K562 (cell line): Measurements from ENCODE around the gene GTPBP2. TPM values are rescaled to one million over a fixed set of nuclear protein-coding genes. Genes with fewer than 3 reads are reported as not detected.

ENCODE experiments used
- CC2D1A ChIP-seq: fragments of 450-650 bp; IDR thresholded peaks from 2 replicates; pipeline ENCODE4 v1.6.1; 2017; ENCODE audit warnings: mild to moderate bottlenecking
- CCAR2 ChIP-seq: fragments of 200-400 bp; formaldehyde crosslinking; IDR thresholded peaks from 2 replicates; pipeline ENCODE4 v1.6.1; 2017; ENCODE audit warnings: mild to moderate bottlenecking, low read depth, low read length
- HSF4 ChIP-seq: fragments of 250-450 bp; sonication (Bioruptor Pico); IDR thresholded peaks from 2 replicates; pipeline ENCODE4 v2.1.2; 2022; ENCODE audit warnings: mild to moderate bottlenecking, moderate library complexity, borderline replicate concordance
- KDM1A ChIP-seq, 2 experiments: fragments of 450-650 bp; IDR thresholded peaks; 2 replicates each; pipeline ENCODE4 v1.6.1; 2016; ENCODE audit warnings: mild to moderate bottlenecking in 2 of 2
- MTA3 ChIP-seq: fragments of 450-650 bp; formaldehyde crosslinking; IDR thresholded peaks from 2 replicates; pipeline ENCODE4 v1.6.1; 2017; ENCODE audit warnings: mild to moderate bottlenecking, borderline replicate concordance
- PHB2 ChIP-seq: fragments of 450-650 bp; IDR thresholded peaks from 2 replicates; pipeline ENCODE4 v1.6.1; 2017; ENCODE audit warnings: low read depth
- SIN3B ChIP-seq: fragments of 450-650 bp; IDR thresholded peaks from 2 replicates; pipeline ENCODE4 v1.6.1; 2017; ENCODE audit warnings: low read depth, mild to moderate bottlenecking, moderate library complexity
- TCF3 ChIP-seq: sonication (generic); formaldehyde crosslinking; IDR thresholded peaks from 2 replicates; pipeline ENCODE4 v1.4.0; 2020; ENCODE audit warnings: mild to moderate bottlenecking, missing genetic modification reagents
- ZFP36 ChIP-seq: fragments of 150-350 bp; IDR thresholded peaks from 2 replicates; pipeline ENCODE4 v1.6.1; 2018; ENCODE audit warnings: low read length, low read depth; ENCODE audit not compliant: partially characterized antibody
- ZNF121 ChIP-seq: sonication (generic); formaldehyde crosslinking; conservative IDR thresholded peaks from 2 replicates; pipeline ENCODE4 v1.8.0; 2022; ENCODE audit warnings: missing genetic modification reagents
- ZNF76 ChIP-seq: fragments of 250-450 bp; sonication (Bioruptor Pico); IDR thresholded peaks from 2 replicates; pipeline ENCODE4 v1.4.0; 2020; ENCODE audit warnings: mild to moderate bottlenecking, moderate library complexity, borderline replicate concordance
- polyA plus RNA-seq, 8 experiments: library from polyadenylated mRNA; depleted of rRNA in 4 of 8; stranded (reverse) in 5 of 8; unstranded in 3 of 8; fragments of >200 nt; fragmentation: Nextera tagmentation in 2 of 8; fragmentation: Illumina TruSeq in 1 of 8; extraction: Ambion mirVana in 2 of 8; extraction: Trizol in 1 of 8; gene quantifications; 2 replicates each; pipeline versions ENCODE4 v1.2.1 to v1.2.3, GENCODE V29; 2011 to 2014; ENCODE audit warnings: inconsistent platforms in 1 of 8, missing spikeins in 1 of 8
- total RNA-seq, 7 experiments: library from RNA; depleted of rRNA in 6 of 7; stranded (reverse); fragments of >200 nt in 6 of 7; fragmentation: Illumina TruSeq in 2 of 7; extraction: Trizol in 2 of 7; gene quantifications; 2 replicates each; pipeline versions ENCODE4 v1.2.1 to v1.2.3, GENCODE V29; 2011 to 2021; ENCODE audit warnings: low replicate concordance in 1 of 7
- TF ChIP-seq, protein P1 (sequence below), 3 experiments: IDR thresholded peaks in 2 of 3; conservative IDR thresholded peaks in 1 of 3; 2 replicates each; pipeline ENCODE4 v1.5.1; 2011 to 2012; ENCODE audit warnings: low read length in 3 of 3, mild to moderate bottlenecking in 3 of 3, control low read depth in 2 of 3, improper control_type of control experiment in 1 of 3, inconsistent platforms in 1 of 3, low read depth in 1 of 3, mixed read lengths in 1 of 3, moderate library complexity in 1 of 3; ENCODE audit not compliant: insufficient read depth in 2 of 3
- TF ChIP-seq, protein P2 (sequence below): sonication (generic); formaldehyde crosslinking; IDR thresholded peaks from 2 replicates; pipeline ENCODE4 v1.8.1; 2023; ENCODE audit warnings: mild to moderate bottlenecking, missing genetic modification reagents
- TF ChIP-seq, protein P3 (sequence below): fragments of 250-450 bp; sonication (Bioruptor Pico); IDR thresholded peaks from 2 replicates; pipeline ENCODE4 v1.4.0; 2020; ENCODE audit warnings: borderline replicate concordance
- TF ChIP-seq, protein P4 (sequence below): fragments of 450-650 bp; IDR thresholded peaks from 2 replicates; pipeline ENCODE4 v1.6.1; 2018; ENCODE audit warnings: mild to moderate bottlenecking, low read depth; ENCODE audit not compliant: partially characterized antibody
- TF ChIP-seq, protein P5 (sequence below), 2 experiments: fragments of 450-650 bp in 1 of 2; IDR thresholded peaks; 2 replicates each; pipeline ENCODE4 v1.6.1; 2011 to 2017; ENCODE audit warnings: low read depth in 2 of 2, antibody characterized with exemption in 1 of 2, borderline replicate concordance in 1 of 2, low read length in 1 of 2, mild to moderate bottlenecking in 1 of 2, mixed read lengths in 1 of 2; ENCODE audit not compliant: control insufficient read depth in 1 of 2

The GTPBP2 gene
- total and polyA plus RNA-seq, 9 of the 15 experiments (the other 6 are each of a cell fraction or from before 2014, with no cell fraction given), result 48.4 to 196 (median 111) TPM

DNA sequence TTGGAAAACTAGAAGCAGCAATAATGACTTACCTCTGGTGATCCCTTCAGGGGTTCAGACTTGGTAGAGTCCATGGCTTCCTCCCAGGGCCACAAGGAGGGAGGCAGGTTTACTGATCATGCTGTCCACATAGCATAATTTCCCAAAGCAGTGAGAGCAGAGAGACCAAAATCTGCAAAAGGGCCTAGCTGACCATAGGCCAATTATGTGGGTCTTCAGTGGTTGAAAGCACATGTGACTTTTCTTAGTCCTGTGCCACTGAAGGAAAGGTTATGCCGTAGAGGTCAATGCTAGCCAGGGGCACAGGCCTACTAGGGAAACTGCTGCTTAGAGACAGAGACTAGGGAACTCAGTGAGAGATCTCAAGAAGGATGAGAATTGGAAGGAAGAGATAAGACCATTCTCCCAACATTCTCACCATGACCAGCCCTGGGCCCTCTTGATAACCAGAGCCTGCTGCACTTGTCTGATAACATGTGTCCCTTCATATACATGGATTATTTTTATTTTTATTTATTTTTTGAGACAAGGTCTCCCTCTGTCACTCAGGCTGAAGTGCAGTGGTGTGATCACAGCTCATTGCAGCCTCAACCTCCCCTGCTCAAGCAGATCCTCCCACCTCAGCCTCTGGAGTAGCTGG is 2.0 kb upstream of the GTPBP2 start (continued):
- TF ChIP-seq, protein P1, sequence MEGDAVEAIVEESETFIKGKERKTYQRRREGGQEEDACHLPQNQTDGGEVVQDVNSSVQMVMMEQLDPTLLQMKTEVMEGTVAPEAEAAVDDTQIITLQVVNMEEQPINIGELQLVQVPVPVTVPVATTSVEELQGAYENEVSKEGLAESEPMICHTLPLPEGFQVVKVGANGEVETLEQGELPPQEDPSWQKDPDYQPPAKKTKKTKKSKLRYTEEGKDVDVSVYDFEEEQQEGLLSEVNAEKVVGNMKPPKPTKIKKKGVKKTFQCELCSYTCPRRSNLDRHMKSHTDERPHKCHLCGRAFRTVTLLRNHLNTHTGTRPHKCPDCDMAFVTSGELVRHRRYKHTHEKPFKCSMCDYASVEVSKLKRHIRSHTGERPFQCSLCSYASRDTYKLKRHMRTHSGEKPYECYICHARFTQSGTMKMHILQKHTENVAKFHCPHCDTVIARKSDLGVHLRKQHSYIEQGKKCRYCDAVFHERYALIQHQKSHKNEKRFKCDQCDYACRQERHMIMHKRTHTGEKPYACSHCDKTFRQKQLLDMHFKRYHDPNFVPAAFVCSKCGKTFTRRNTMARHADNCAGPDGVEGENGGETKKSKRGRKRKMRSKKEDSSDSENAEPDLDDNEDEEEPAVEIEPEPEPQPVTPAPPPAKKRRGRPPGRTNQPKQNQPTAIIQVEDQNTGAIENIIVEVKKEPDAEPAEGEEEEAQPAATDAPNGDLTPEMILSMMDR (IDR thresholded peaks at IDR 0.05 in 2 of 3, conservative IDR thresholded peaks at IDR 0.05 in 1 of 3; ENCODE audit: insufficient read depth in 2 of 3, low read depth in 1 of 3, low read length in 3 of 3), result no peak
- TF ChIP-seq, protein P2, sequence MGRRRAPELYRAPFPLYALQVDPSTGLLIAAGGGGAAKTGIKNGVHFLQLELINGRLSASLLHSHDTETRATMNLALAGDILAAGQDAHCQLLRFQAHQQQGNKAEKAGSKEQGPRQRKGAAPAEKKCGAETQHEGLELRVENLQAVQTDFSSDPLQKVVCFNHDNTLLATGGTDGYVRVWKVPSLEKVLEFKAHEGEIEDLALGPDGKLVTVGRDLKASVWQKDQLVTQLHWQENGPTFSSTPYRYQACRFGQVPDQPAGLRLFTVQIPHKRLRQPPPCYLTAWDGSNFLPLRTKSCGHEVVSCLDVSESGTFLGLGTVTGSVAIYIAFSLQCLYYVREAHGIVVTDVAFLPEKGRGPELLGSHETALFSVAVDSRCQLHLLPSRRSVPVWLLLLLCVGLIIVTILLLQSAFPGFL, result peak; percentile 98; the same call in 1 of the 2 replicates
- TF ChIP-seq, protein P3, sequence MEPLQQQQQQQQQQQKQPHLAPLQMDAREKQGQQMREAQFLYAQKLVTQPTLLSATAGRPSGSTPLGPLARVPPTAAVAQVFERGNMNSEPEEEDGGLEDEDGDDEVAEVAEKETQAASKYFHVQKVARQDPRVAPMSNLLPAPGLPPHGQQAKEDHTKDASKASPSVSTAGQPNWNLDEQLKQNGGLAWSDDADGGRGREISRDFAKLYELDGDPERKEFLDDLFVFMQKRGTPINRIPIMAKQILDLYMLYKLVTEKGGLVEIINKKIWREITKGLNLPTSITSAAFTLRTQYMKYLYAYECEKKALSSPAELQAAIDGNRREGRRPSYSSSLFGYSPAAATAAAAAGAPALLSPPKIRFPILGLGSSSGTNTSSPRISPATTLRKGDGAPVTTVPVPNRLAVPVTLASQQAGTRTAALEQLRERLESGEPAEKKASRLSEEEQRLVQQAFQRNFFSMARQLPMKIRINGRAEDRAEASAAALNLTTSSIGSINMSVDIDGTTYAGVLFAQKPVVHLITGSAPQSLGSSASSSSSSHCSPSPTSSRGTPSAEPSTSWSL (CRISPR knock-in tag), result 0 out of 2 replicates have a peak, but pooled peaks have one; percentile 80
- TF ChIP-seq PHB2, result peak; percentile 97
- peak; percentile 96 for TF ChIP-seq MTA3
- TF ChIP-seq ZNF121 (CRISPR knock-in tag), result no peak
- no peak for TF ChIP-seq CCAR2
- peak; percentile 99 for TF ChIP-seq TCF3 (CRISPR knock-in tag)
- TF ChIP-seq HSF4, result peak; percentile 87; the same call in 1 of the 2 replicates
- no peak for TF ChIP-seq KDM1A (IDR thresholded peaks at IDR 0.05)
- TF ChIP-seq, protein P4, sequence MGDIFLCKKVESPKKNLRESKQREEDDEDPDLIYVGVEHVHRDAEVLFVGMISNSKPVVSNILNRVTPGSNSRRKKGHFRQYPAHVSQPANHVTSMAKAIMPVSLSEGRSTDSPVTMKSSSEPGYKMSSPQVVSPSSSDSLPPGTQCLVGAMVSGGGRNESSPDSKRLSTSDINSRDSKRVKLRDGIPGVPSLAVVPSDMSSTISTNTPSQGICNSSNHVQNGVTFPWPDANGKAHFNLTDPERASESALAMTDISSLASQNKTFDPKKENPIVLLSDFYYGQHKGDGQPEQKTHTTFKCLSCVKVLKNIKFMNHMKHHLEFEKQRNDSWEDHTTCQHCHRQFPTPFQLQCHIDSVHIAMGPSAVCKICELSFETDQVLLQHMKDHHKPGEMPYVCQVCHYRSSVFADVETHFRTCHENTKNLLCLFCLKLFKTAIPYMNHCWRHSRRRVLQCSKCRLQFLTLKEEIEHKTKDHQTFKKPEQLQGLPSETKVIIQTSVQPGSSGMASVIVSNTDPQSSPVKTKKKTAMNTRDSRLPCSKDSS, result no peak
- TF ChIP-seq, protein P5, sequence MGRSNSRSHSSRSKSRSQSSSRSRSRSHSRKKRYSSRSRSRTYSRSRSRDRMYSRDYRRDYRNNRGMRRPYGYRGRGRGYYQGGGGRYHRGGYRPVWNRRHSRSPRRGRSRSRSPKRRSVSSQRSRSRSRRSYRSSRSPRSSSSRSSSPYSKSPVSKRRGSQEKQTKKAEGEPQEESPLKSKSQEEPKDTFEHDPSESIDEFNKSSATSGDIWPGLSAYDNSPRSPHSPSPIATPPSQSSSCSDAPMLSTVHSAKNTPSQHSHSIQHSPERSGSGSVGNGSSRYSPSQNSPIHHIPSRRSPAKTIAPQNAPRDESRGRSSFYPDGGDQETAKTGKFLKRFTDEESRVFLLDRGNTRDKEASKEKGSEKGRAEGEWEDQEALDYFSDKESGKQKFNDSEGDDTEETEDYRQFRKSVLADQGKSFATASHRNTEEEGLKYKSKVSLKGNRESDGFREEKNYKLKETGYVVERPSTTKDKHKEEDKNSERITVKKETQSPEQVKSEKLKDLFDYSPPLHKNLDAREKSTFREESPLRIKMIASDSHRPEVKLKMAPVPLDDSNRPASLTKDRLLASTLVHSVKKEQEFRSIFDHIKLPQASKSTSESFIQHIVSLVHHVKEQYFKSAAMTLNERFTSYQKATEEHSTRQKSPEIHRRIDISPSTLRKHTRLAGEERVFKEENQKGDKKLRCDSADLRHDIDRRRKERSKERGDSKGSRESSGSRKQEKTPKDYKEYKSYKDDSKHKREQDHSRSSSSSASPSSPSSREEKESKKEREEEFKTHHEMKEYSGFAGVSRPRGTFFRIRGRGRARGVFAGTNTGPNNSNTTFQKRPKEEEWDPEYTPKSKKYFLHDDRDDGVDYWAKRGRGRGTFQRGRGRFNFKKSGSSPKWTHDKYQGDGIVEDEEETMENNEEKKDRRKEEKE (IDR thresholded peaks at IDR 0.05; ENCODE audit: borderline replicate concordance in 1 of 2, control insufficient read depth in 1 of 2, low read depth in 2 of 2, low read length in 1 of 2), result peak in 1 of 2 experiments; percentile 75; a peak in 1 of 4 replicates
- TF ChIP-seq SIN3B, result no peak
- peak; percentile 15 for TF ChIP-seq ZFP36
- TF ChIP-seq CC2D1A, result peak; percentile 98
- TF ChIP-seq ZNF76 (CRISPR knock-in tag), result peak; percentile 90
